Measurements from ENCODE around the gene ZFHX3. TPM values are rescaled to one million over a fixed set of nuclear protein-coding genes. Genes with fewer than 3 reads are reported as not detected.

ZFHX3 gene
- total and polyA plus RNA-seq, 2 donors (not counting 1 experiment from before 2014, with no cell fraction given): 4.7 to 7.3 TPM

GRCh38 chr16:72786606-72787005 lies 261.3 kb downstream of the ZFHX3 start:
- TF ChIP-seq CTCF (conservative IDR thresholded peaks at IDR 0.05 in 1 of 2, IDR thresholded peaks at IDR 0.05 in 1 of 2; ENCODE audit: low read depth in 1 of 2, low read length in 2 of 2) (no peak), EZH2 (IDR thresholded peaks at IDR 0.05; ENCODE audit: low read length, missing control alignments) (no peak)
- no peaks in the 10 kb centered on the region for H4K20me1 ChIP-seq (ENCODE audit: control insufficient read depth, extremely low read depth, insufficient read depth, low read length)
- peaks cover 8% of the 10 kb centered on the region for H3K36me3 ChIP-seq (ENCODE audit: control insufficient read depth, insufficient read depth, low read length)
- H3K27me3 ChIP-seq (ENCODE audit: control insufficient read depth, insufficient read depth, low read length): no peaks in the 10 kb centered on the region
- no peak overlapping the region for H3K9ac ChIP-seq (ENCODE audit: insufficient read depth, low read length)
- peaks cover 16% of the 10 kb centered on the region for H3K4me1 ChIP-seq (ENCODE audit: control insufficient read depth, extremely low read depth, insufficient read depth, low read length)
- peak overlapping the region; percentile 93 for H3K27ac ChIP-seq (ENCODE audit: insufficient read depth, low read length)
- no peak overlapping the region for H2AFZ ChIP-seq (ENCODE audit: low read length)
- no peak for DNase-seq (ENCODE audit: low read depth in 2 of 2)
- no peaks in the 10 kb centered on the region for H3K9me3 ChIP-seq (ENCODE audit: control insufficient read depth, insufficient read depth, low read depth, low read length)
- peak overlapping the region in 1 of 4 experiments; percentile 59 for H3K4me3 ChIP-seq (replicated peaks in 1 of 4; ENCODE audit: control extremely low read depth in 1 of 4, insufficient read depth in 1 of 4, low read depth in 3 of 4, low read length in 4 of 4)
- H3K4me2 ChIP-seq (ENCODE audit: extremely low read depth, insufficient read depth, low read length): peak overlapping the region; percentile 60
- peaks cover 1% of the 10 kb centered on the region for H3K79me2 ChIP-seq (ENCODE audit: control insufficient read depth, insufficient read depth, low read length)

GRCh38 chr16:72785886-72786285 lies 262.0 kb downstream of the ZFHX3 start:
- peak overlapping the region; percentile 51 for H3K27ac ChIP-seq (ENCODE audit: insufficient read depth, low read length)
- H2AFZ ChIP-seq (ENCODE audit: low read length): no peak overlapping the region
- H4K20me1 ChIP-seq (ENCODE audit: control insufficient read depth, extremely low read depth, insufficient read depth, low read length): no peaks in the 10 kb centered on the region
- H3K4me1 ChIP-seq (ENCODE audit: control insufficient read depth, extremely low read depth, insufficient read depth, low read length): peaks cover 16% of the 10 kb centered on the region
- peak in 1 of 2 donors; percentile 37 for DNase-seq (ENCODE audit: low read depth in 2 of 2)
- H3K27me3 ChIP-seq (ENCODE audit: control insufficient read depth, insufficient read depth, low read length): no peaks in the 10 kb centered on the region
- TF ChIP-seq CTCF (conservative IDR thresholded peaks at IDR 0.05 in 1 of 2, IDR thresholded peaks at IDR 0.05 in 1 of 2; ENCODE audit: low read depth in 1 of 2, low read length in 2 of 2): no peak
- peaks cover 8% of the 10 kb centered on the region for H3K36me3 ChIP-seq (ENCODE audit: control insufficient read depth, insufficient read depth, low read length)
- no peaks in the 10 kb centered on the region for H3K9me3 ChIP-seq (ENCODE audit: control insufficient read depth, insufficient read depth, low read depth, low read length)
- peak overlapping the region; percentile 81 for H3K4me2 ChIP-seq (ENCODE audit: extremely low read depth, insufficient read depth, low read length)
- H3K9ac ChIP-seq (ENCODE audit: insufficient read depth, low read length): no peak overlapping the region
- peaks cover 1% of the 10 kb centered on the region for H3K79me2 ChIP-seq (ENCODE audit: control insufficient read depth, insufficient read depth, low read length)
- peak overlapping the region; percentile 2 to 59 (median 32) for H3K4me3 ChIP-seq (replicated peaks in 1 of 4; ENCODE audit: control extremely low read depth in 1 of 4, insufficient read depth in 1 of 4, low read depth in 3 of 4, low read length in 4 of 4)

GRCh38 chr16:72785171-72785570 lies 262.8 kb downstream of the ZFHX3 start:
- peak overlapping the region in 3 of 4 experiments; percentile 30 to 59 (median 35) for H3K4me3 ChIP-seq (replicated peaks in 1 of 4; ENCODE audit: control extremely low read depth in 1 of 4, insufficient read depth in 1 of 4, low read depth in 3 of 4, low read length in 4 of 4)
- peak in 1 of 2 donors; percentile 19 for DNase-seq (ENCODE audit: low read depth in 2 of 2)

More at GRCh38 chr16:72785171-72785570, 262.8 kb downstream of the ZFHX3 start:
- H3K79me2 ChIP-seq (ENCODE audit: control insufficient read depth, insufficient read depth, low read length): peaks cover 1% of the 10 kb centered on the region
- no peaks in the 10 kb centered on the region for H3K27me3 ChIP-seq (ENCODE audit: control insufficient read depth, insufficient read depth, low read length)
- peak overlapping the region; percentile 26 for H3K27ac ChIP-seq (ENCODE audit: insufficient read depth, low read length)
- TF ChIP-seq EZH2 (IDR thresholded peaks at IDR 0.05; ENCODE audit: low read length, missing control alignments): no peak
- no peak for TF ChIP-seq CTCF (conservative IDR thresholded peaks at IDR 0.05 in 1 of 2, IDR thresholded peaks at IDR 0.05 in 1 of 2; ENCODE audit: low read depth in 1 of 2, low read length in 2 of 2)
- H4K20me1 ChIP-seq (ENCODE audit: control insufficient read depth, extremely low read depth, insufficient read depth, low read length): no peaks in the 10 kb centered on the region
- H3K4me1 ChIP-seq (ENCODE audit: control insufficient read depth, extremely low read depth, insufficient read depth, low read length): peaks cover 16% of the 10 kb centered on the region
- no peak overlapping the region for H2AFZ ChIP-seq (ENCODE audit: low read length)
- H3K36me3 ChIP-seq (ENCODE audit: control insufficient read depth, insufficient read depth, low read length): peaks cover 8% of the 10 kb centered on the region
- no peaks in the 10 kb centered on the region for H3K9me3 ChIP-seq (ENCODE audit: control insufficient read depth, insufficient read depth, low read depth, low read length)
- H3K9ac ChIP-seq (ENCODE audit: insufficient read depth, low read length): no peak overlapping the region
- H3K4me2 ChIP-seq (ENCODE audit: extremely low read depth, insufficient read depth, low read length): peak overlapping the region; percentile 81

All from fibroblast of lung (primary cell).